ENCODE measurements around the gene ATRX. TPM values are rescaled to one million over a fixed set of nuclear protein-coding genes. Genes with fewer than 3 reads are reported as not detected.
"Not testable (repeated sequence)": the region's sequence is repeated elsewhere in the genome, so short reads cannot be mapped to it uniquely, and the experiment has no call there.

The ATRX gene
- total RNA-seq, 1 donor from 2014 or later, result 129 TPM

GRCh38 chrX:77755561-77755960 is 30.5 kb downstream of the ATRX start:
- Mint-ChIP-seq H3K27ac (no peak overlapping the region), H3K9me3 (peaks cover 74% of the 10 kb centered on the region), H3K4me3 (no peak overlapping the region), H3K27me3 (ENCODE audit: insufficient read depth, low read depth) (no peaks in the 10 kb centered on the region), H3K36me3 (peaks cover 31% of the 10 kb centered on the region), H3K4me1 (no peaks in the 10 kb centered on the region)
- Histone ChIP-seq H3K27ac (no peak overlapping the region), H3K79me2 (ENCODE audit: low read depth) (peaks cover 98% of the 10 kb centered on the region), H3K9me3 (ENCODE audit: low read depth) (peaks cover 22% of the 10 kb centered on the region), H3K9ac (no peak overlapping the region), H3F3A (ENCODE audit: low read depth) (no peaks in the 10 kb centered on the region), H3K27me3 (no peaks in the 10 kb centered on the region), H2AFZ (replicated peaks) (no peak overlapping the region), H3K4me1 (no peaks in the 10 kb centered on the region), H3K4me2 (no peak overlapping the region), H3K36me3 (no peaks in the 10 kb centered on the region), H3K4me3 (no peak overlapping the region), H4K20me1 (ENCODE audit: low read depth) (no peaks in the 10 kb centered on the region)
- no peak for DNase-seq (ENCODE audit: low spot score)
- TF ChIP-seq EZH2phosphoT487 (IDR thresholded peaks at IDR 0.05), result no peak
- TF ChIP-seq EZH2 (IDR thresholded peaks at IDR 0.05), result no peak

GRCh38 chrX:77753942-77754341 is 32.1 kb downstream of the ATRX start:
- H3F3A ChIP-seq (ENCODE audit: low read depth); H2AFZ ChIP-seq (replicated peaks); H3K9ac ChIP-seq; H3K27me3 ChIP-seq; H3K4me3 ChIP-seq; H3K4me3 Mint-ChIP-seq; H3K4me1 Mint-ChIP-seq; H3K4me2 ChIP-seq; H4K20me1 ChIP-seq (ENCODE audit: low read depth); H3K36me3 ChIP-seq; H3K4me1 ChIP-seq; H3K27me3 Mint-ChIP-seq (ENCODE audit: insufficient read depth, low read depth); H3K27ac Mint-ChIP-seq; H3K27ac ChIP-seq; DNase-seq (ENCODE audit: low spot score): not testable (repeated sequence)
- Histone ChIP-seq H3K79me2 (ENCODE audit: low read depth) (peaks cover 100% of the 10 kb centered on the region), H3K9me3 (ENCODE audit: low read depth) (peaks cover 27% of the 10 kb centered on the region)
- peaks cover 29% of the 10 kb centered on the region for H3K36me3 Mint-ChIP-seq
- peaks cover 76% of the 10 kb centered on the region for H3K9me3 Mint-ChIP-seq

GRCh38 chrX:77749695-77750094 is 36.3 kb downstream of the ATRX start:
- H3K79me2 ChIP-seq (ENCODE audit: low read depth), result peaks cover 100% of the 10 kb centered on the region

DNA sequence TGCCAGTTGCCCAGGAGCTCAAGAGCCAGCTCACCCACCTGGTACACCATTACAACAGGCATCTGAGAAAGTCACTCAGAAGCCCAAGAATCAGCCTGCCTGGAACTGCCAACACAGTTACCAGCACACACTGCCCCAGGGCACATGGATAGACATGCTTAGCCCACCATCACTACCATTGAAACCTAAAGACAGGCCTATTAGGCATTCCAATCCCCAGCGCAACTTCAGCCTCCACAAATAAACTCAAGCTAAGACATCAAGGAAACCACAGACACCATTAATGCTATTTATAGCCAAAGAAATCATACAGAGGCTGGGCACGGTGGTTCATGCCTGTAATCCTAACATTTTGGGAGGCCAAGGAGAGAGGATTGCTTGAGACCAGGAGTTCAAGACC is 42.3 kb downstream of the ATRX start:
- no peaks in the 10 kb centered on the region for H3K27me3 Mint-ChIP-seq (ENCODE audit: insufficient read depth, low read depth)
- no peak overlapping the region for H3K4me2 ChIP-seq
- H3K4me3 Mint-ChIP-seq, result no peak overlapping the region
- H4K20me1 ChIP-seq (ENCODE audit: low read depth), result peaks cover 38% of the 10 kb centered on the region
- no peak overlapping the region for H2AFZ ChIP-seq (replicated peaks)
- no peak overlapping the region for H3K9ac ChIP-seq
- DNase-seq (ENCODE audit: low spot score), result no peak
- H3K4me3 ChIP-seq, result no peak overlapping the region
- H3F3A ChIP-seq (ENCODE audit: low read depth), result no peaks in the 10 kb centered on the region
- H3K36me3 ChIP-seq, result no peaks in the 10 kb centered on the region
- no peaks in the 10 kb centered on the region for H3K27me3 ChIP-seq
- H3K9me3 Mint-ChIP-seq, result peaks cover 62% of the 10 kb centered on the region
- TF ChIP-seq, protein P1, sequence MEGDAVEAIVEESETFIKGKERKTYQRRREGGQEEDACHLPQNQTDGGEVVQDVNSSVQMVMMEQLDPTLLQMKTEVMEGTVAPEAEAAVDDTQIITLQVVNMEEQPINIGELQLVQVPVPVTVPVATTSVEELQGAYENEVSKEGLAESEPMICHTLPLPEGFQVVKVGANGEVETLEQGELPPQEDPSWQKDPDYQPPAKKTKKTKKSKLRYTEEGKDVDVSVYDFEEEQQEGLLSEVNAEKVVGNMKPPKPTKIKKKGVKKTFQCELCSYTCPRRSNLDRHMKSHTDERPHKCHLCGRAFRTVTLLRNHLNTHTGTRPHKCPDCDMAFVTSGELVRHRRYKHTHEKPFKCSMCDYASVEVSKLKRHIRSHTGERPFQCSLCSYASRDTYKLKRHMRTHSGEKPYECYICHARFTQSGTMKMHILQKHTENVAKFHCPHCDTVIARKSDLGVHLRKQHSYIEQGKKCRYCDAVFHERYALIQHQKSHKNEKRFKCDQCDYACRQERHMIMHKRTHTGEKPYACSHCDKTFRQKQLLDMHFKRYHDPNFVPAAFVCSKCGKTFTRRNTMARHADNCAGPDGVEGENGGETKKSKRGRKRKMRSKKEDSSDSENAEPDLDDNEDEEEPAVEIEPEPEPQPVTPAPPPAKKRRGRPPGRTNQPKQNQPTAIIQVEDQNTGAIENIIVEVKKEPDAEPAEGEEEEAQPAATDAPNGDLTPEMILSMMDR (IDR thresholded peaks at IDR 0.05), result no peak
- TF ChIP-seq EZH2 (IDR thresholded peaks at IDR 0.05), result no peak
- TF ChIP-seq EZH2phosphoT487 (IDR thresholded peaks at IDR 0.05), result no peak
- H3K9me3 ChIP-seq (ENCODE audit: low read depth), result peaks cover 4% of the 10 kb centered on the region
- H3K36me3 Mint-ChIP-seq, result peaks cover 31% of the 10 kb centered on the region
- H3K27ac Mint-ChIP-seq, result no peak overlapping the region
- H3K27ac ChIP-seq, result no peak overlapping the region
- H3K79me2 ChIP-seq (ENCODE audit: low read depth), result peaks cover 100% of the 10 kb centered on the region
- H3K4me1 ChIP-seq, result no peaks in the 10 kb centered on the region
- no peaks in the 10 kb centered on the region for H3K4me1 Mint-ChIP-seq

More at GRCh38 chrX:77749695-77750094, 36.3 kb downstream of the ATRX start:
- Histone ChIP-seq H4K20me1 (ENCODE audit: low read depth) (no peaks in the 10 kb centered on the region), H3K4me2 (no peak overlapping the region), H3K36me3 (no peaks in the 10 kb centered on the region), H3K27ac (no peak overlapping the region), H2AFZ (replicated peaks) (no peak overlapping the region), H3F3A (ENCODE audit: low read depth) (no peaks in the 10 kb centered on the region), H3K4me1 (no peaks in the 10 kb centered on the region), H3K27me3 (no peaks in the 10 kb centered on the region), H3K9me3 (ENCODE audit: low read depth) (peaks cover 31% of the 10 kb centered on the region), H3K9ac (no peak overlapping the region), H3K4me3 (no peak overlapping the region)
- H3K4me3 Mint-ChIP-seq, result no peak overlapping the region
- H3K27me3 Mint-ChIP-seq (ENCODE audit: insufficient read depth, low read depth), result no peaks in the 10 kb centered on the region
- peaks cover 33% of the 10 kb centered on the region for H3K36me3 Mint-ChIP-seq
- no peaks in the 10 kb centered on the region for H3K4me1 Mint-ChIP-seq
- DNase-seq (ENCODE audit: low spot score), result no peak
- no peak for TF ChIP-seq EZH2phosphoT487 (IDR thresholded peaks at IDR 0.05)
- H3K27ac Mint-ChIP-seq, result no peak overlapping the region
- peaks cover 68% of the 10 kb centered on the region for H3K9me3 Mint-ChIP-seq
